ENCODE measurements around the gene RNF26.

Gene RNF26

DNA sequence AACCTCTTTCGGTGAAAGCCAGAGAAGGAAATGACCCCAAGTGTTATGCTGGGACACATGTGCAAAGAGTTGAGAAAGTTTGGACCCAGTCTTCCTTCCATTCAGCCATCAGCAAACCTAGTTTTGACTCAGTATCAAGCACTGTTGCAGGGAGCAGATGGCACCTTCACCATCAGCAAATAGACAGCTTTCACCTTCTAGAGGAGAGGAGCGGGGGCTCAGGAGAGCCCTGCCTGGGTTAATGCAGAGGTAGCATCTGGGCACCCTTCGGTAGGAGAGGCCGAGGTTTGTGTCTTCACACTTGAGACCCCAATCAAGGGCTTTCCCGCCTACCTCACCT lies 28.4 kb downstream of the RNF26 start:
- no peaks in the 10 kb centered on the region for H3K36me3 ChIP-seq (ENCODE audit: low read length)
- H3K27me3 ChIP-seq (ENCODE audit: low read length): no peaks in the 10 kb centered on the region
- no peaks in the 10 kb centered on the region for H3K79me2 ChIP-seq (ENCODE audit: insufficient read depth, low read length)
- H2AFZ ChIP-seq (ENCODE audit: low read depth, low read length, severe bottlenecking): no peak overlapping the region
- H3K4me2 ChIP-seq (ENCODE audit: low read depth, low read length, poor library complexity, severe bottlenecking): no peak overlapping the region
- no peaks in the 10 kb centered on the region for H3K9me3 ChIP-seq (ENCODE audit: insufficient read depth, low read length)
- TF ChIP-seq, protein P1, sequence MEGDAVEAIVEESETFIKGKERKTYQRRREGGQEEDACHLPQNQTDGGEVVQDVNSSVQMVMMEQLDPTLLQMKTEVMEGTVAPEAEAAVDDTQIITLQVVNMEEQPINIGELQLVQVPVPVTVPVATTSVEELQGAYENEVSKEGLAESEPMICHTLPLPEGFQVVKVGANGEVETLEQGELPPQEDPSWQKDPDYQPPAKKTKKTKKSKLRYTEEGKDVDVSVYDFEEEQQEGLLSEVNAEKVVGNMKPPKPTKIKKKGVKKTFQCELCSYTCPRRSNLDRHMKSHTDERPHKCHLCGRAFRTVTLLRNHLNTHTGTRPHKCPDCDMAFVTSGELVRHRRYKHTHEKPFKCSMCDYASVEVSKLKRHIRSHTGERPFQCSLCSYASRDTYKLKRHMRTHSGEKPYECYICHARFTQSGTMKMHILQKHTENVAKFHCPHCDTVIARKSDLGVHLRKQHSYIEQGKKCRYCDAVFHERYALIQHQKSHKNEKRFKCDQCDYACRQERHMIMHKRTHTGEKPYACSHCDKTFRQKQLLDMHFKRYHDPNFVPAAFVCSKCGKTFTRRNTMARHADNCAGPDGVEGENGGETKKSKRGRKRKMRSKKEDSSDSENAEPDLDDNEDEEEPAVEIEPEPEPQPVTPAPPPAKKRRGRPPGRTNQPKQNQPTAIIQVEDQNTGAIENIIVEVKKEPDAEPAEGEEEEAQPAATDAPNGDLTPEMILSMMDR (IDR thresholded peaks at IDR 0.05; ENCODE audit: insufficient read depth, low read length, poor library complexity, severe bottlenecking): no peak
- no peak for TF ChIP-seq EZH2phosphoT487 (conservative IDR thresholded peaks at IDR 0.05; ENCODE audit: low read length)
- no peaks in the 10 kb centered on the region for H3K9me2 ChIP-seq (replicated peaks; ENCODE audit: insufficient read depth, low read length)
- no peak overlapping the region for H3K9ac ChIP-seq (ENCODE audit: low read length)
- no peaks in the 10 kb centered on the region for H3F3A ChIP-seq (ENCODE audit: insufficient read depth)
- H3K4me3 ChIP-seq (ENCODE audit: insufficient read depth, low read length, poor library complexity, severe bottlenecking): no peak overlapping the region
- H4K20me1 ChIP-seq (ENCODE audit: low read depth, low read length): no peaks in the 10 kb centered on the region
- no peak overlapping the region for H3K27ac ChIP-seq (ENCODE audit: low read depth, low read length)

DNA sequence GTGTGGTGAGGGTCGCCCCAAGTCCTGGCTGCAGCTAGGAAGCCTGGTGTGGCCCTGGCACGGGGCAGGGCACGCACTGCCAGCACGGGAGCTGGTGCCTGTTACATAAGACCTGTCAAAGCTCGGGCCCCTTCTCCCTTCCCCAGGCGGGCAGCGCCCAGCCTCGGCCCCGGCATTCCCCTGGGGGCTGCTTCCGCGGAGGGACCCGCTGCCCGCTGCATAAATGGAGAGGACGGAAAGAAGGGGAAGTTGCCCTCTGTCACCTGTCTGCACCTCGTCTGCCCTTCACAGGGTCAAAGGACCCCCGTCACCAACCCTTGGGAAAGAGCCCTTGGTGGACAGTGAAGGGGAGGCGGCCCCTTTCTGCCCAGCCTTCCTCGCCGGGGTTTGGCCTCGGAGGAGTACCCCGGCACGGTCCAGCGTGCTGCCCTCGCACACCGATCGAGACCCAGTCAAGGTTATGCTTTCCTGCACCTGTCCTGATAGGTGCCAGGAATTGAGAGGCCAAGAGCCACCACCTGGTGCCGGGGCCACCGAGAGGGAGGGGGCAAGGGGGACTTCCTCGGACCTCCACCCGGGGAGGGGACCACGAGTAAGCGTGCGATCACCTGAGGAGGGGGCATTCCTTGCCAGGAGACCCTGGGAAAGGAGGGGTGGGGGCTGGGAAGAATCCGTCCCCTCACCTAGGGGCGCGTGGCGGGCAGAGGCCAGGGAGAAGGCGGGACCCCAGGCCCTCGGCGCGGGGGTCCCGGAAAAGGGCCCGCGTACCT lies 28.9 kb downstream of the RNF26 start:
- no peak overlapping the region for H3K9ac ChIP-seq (ENCODE audit: low read length)
- no peaks in the 10 kb centered on the region for H3K79me2 ChIP-seq (ENCODE audit: insufficient read depth, low read length)
- no peaks in the 10 kb centered on the region for H3K36me3 ChIP-seq (ENCODE audit: low read length)
- H3K9me3 ChIP-seq (ENCODE audit: insufficient read depth, low read length): no peaks in the 10 kb centered on the region
- no peaks in the 10 kb centered on the region for H3F3A ChIP-seq (ENCODE audit: insufficient read depth)
- H3K27ac ChIP-seq (ENCODE audit: low read depth, low read length): no peak overlapping the region
- no peaks in the 10 kb centered on the region for H3K9me2 ChIP-seq (replicated peaks; ENCODE audit: insufficient read depth, low read length)
- H3K27me3 ChIP-seq (ENCODE audit: low read length): no peaks in the 10 kb centered on the region
- TF ChIP-seq, protein P1 (IDR thresholded peaks at IDR 0.05; ENCODE audit: insufficient read depth, low read length, poor library complexity, severe bottlenecking): no peak
- TF ChIP-seq EZH2phosphoT487 (conservative IDR thresholded peaks at IDR 0.05; ENCODE audit: low read length): no peak
- no peak overlapping the region for H2AFZ ChIP-seq (ENCODE audit: low read depth, low read length, severe bottlenecking)
- no peak overlapping the region for H3K4me2 ChIP-seq (ENCODE audit: low read depth, low read length, poor library complexity, severe bottlenecking)
- no peak overlapping the region for H3K4me3 ChIP-seq (ENCODE audit: insufficient read depth, low read length, poor library complexity, severe bottlenecking)
- H4K20me1 ChIP-seq (ENCODE audit: low read depth, low read length): no peaks in the 10 kb centered on the region

DNA sequence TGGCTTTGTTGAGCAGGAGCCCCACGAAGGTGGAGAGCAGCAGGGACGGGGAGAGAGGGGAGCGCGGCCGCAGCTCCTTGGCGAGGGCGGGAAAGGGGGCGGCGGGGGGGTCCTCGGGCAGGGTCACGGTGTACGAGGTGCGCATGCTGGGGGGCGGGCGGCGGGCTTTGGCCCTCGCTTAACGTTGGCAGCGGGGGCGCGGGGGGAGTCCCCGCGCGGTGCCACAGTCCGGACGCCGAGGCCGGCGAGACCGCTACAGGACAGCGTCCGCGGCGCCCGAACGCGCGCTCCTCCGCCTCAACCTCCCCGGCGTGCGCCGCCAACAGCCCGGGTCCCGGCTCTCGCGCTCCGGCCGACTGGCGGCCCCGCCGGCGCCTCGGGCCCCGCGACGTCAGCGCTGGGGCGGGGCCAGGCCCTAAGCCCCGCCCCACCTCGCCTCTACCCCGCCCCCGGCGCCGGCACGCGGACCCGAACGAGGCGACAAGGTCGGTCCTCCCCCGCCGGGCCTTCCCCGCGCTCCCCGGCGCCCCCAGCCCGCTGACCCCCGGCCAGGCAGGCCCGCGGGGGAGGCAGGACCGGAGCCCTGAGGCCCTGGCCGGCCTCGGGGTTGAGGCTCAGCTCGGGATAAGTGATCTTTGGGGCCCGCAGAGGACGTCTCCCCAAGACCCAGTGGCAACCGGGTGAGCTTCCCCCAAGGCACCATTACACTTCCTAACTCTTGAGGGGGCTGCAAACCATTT lies 29.7 kb downstream of the RNF26 start:
- no peak overlapping the region for H3K27ac ChIP-seq (ENCODE audit: low read depth, low read length)

More for the DNA sequence above, 29.7 kb downstream of the RNF26 start:
- Histone ChIP-seq H3K9ac (ENCODE audit: low read length) (no peak overlapping the region), H3K36me3 (ENCODE audit: low read length) (no peaks in the 10 kb centered on the region), H3K4me3 (ENCODE audit: insufficient read depth, low read length, poor library complexity, severe bottlenecking) (no peak overlapping the region), H3K27me3 (ENCODE audit: low read length) (no peaks in the 10 kb centered on the region), H3K79me2 (ENCODE audit: insufficient read depth, low read length) (no peaks in the 10 kb centered on the region), H3K9me2 (replicated peaks; ENCODE audit: insufficient read depth, low read length) (no peaks in the 10 kb centered on the region), H2AFZ (ENCODE audit: low read depth, low read length, severe bottlenecking) (no peak overlapping the region), H3K4me2 (ENCODE audit: low read depth, low read length, poor library complexity, severe bottlenecking) (no peak overlapping the region), H3F3A (ENCODE audit: insufficient read depth) (no peaks in the 10 kb centered on the region), H4K20me1 (ENCODE audit: low read depth, low read length) (no peaks in the 10 kb centered on the region), H3K9me3 (ENCODE audit: insufficient read depth, low read length) (no peaks in the 10 kb centered on the region)
- TF ChIP-seq EZH2phosphoT487 (conservative IDR thresholded peaks at IDR 0.05; ENCODE audit: low read length): no peak
- TF ChIP-seq, protein P1 (IDR thresholded peaks at IDR 0.05; ENCODE audit: insufficient read depth, low read length, poor library complexity, severe bottlenecking): no peak
